ENCODE data around the gene KCTD13. TPM values are rescaled to one million over a fixed set of nuclear protein-coding genes. Genes with fewer than 3 reads are reported as not detected.

Gene KCTD13
- polyA plus RNA-seq, 1 of the 3 experiments (the other 2 are of a cell fraction): 31.0 TPM

DNA sequence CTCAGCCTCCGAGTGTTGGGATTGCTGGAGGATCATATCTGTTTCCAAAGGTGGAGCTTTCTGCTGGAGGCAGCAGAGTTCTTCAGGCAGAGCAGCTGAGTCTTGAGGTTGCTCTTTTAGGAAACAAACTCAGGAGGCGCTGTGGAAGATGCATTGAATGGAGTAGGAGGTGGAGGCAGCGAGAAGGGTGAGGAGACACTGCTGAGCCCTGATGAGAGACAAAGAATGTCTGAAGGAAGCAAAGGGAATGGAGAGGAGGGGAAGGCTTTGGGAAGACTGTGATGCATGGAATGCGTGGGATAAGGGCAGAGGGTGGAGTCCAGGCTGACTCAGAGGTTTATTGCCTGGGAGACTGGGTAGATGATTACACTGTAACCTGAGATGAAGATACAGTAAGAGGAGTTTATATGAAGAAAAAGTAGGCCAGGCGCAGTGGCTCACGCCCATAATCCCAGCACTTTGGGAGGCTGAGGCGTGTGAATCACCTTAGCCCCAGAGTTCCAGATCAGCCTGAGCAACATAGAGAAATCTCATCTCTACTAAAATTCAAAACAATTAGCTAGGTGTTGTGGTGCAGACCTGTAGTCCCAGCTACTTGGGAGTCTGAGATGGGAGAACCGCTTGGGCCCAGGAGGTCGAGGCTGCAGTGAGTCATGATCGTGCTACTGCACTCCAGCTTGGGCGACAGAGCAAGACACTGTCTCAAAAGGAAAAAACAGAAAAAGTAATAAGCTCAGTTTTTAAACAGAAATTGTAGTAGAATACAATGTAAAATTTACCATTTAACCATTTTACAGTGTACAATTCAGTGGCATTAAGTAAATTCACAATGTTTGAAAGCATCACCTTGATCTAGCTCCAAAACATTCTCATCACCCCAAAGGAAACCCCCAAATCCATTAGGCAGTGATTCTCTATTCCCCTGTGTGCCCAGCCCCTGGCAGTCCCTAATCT is 18.1 kb upstream of the KCTD13 start (continued):
- TF ChIP-seq, protein P1, sequence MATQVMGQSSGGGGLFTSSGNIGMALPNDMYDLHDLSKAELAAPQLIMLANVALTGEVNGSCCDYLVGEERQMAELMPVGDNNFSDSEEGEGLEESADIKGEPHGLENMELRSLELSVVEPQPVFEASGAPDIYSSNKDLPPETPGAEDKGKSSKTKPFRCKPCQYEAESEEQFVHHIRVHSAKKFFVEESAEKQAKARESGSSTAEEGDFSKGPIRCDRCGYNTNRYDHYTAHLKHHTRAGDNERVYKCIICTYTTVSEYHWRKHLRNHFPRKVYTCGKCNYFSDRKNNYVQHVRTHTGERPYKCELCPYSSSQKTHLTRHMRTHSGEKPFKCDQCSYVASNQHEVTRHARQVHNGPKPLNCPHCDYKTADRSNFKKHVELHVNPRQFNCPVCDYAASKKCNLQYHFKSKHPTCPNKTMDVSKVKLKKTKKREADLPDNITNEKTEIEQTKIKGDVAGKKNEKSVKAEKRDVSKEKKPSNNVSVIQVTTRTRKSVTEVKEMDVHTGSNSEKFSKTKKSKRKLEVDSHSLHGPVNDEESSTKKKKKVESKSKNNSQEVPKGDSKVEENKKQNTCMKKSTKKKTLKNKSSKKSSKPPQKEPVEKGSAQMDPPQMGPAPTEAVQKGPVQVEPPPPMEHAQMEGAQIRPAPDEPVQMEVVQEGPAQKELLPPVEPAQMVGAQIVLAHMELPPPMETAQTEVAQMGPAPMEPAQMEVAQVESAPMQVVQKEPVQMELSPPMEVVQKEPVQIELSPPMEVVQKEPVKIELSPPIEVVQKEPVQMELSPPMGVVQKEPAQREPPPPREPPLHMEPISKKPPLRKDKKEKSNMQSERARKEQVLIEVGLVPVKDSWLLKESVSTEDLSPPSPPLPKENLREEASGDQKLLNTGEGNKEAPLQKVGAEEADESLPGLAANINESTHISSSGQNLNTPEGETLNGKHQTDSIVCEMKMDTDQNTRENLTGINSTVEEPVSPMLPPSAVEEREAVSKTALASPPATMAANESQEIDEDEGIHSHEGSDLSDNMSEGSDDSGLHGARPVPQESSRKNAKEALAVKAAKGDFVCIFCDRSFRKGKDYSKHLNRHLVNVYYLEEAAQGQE (IDR thresholded peaks at IDR 0.05; ENCODE audit: low read depth, low read length): peak; percentile 35; the same call in 1 of the 2 replicates
- TF ChIP-seq, protein P2, sequence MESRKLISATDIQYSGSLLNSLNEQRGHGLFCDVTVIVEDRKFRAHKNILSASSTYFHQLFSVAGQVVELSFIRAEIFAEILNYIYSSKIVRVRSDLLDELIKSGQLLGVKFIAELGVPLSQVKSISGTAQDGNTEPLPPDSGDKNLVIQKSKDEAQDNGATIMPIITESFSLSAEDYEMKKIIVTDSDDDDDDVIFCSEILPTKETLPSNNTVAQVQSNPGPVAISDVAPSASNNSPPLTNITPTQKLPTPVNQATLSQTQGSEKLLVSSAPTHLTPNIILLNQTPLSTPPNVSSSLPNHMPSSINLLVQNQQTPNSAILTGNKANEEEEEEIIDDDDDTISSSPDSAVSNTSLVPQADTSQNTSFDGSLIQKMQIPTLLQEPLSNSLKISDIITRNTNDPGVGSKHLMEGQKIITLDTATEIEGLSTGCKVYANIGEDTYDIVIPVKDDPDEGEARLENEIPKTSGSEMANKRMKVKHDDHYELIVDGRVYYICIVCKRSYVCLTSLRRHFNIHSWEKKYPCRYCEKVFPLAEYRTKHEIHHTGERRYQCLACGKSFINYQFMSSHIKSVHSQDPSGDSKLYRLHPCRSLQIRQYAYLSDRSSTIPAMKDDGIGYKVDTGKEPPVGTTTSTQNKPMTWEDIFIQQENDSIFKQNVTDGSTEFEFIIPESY (IDR thresholded peaks at IDR 0.05; ENCODE audit: borderline replicate concordance, low read depth): no peak
- peak; percentile 59 for TF ChIP-seq FOSL2 (IDR thresholded peaks at IDR 0.05; ENCODE audit: borderline replicate concordance, low read depth)
- peak; percentile 42; the same call in 1 of the 2 replicates for TF ChIP-seq RXRA (IDR thresholded peaks at IDR 0.05; ENCODE audit: borderline replicate concordance, low read depth)
- TF ChIP-seq MXI1 (IDR thresholded peaks at IDR 0.05; ENCODE audit: low read depth, low read length): no peak
- no peak for TF ChIP-seq GATA2 (CRISPR knock-in tag; IDR thresholded peaks at IDR 0.05)
- no peak for TF ChIP-seq ELF1 (IDR thresholded peaks at IDR 0.05)
- peak; percentile 74; the same call in 1 of the 2 replicates for TF ChIP-seq JUND (IDR thresholded peaks at IDR 0.05)
- TF ChIP-seq, protein P3, sequence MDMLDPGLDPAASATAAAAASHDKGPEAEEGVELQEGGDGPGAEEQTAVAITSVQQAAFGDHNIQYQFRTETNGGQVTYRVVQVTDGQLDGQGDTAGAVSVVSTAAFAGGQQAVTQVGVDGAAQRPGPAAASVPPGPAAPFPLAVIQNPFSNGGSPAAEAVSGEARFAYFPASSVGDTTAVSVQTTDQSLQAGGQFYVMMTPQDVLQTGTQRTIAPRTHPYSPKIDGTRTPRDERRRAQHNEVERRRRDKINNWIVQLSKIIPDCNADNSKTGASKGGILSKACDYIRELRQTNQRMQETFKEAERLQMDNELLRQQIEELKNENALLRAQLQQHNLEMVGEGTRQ (IDR thresholded peaks at IDR 0.05; ENCODE audit: borderline replicate concordance, low read depth, low read length): no peak
- no peak for TF ChIP-seq RAD21 (IDR thresholded peaks at IDR 0.05; ENCODE audit: low read length)
- TF ChIP-seq FOXM1 (IDR thresholded peaks at IDR 0.05; ENCODE audit: low read depth): no peak
- peak; percentile 8; the same call in 1 of the 2 replicates for TF ChIP-seq SIN3A (IDR thresholded peaks at IDR 0.05; ENCODE audit: borderline replicate concordance, low read depth, low read length)
- 0 out of 2 replicates have a peak, but pooled peaks have one; percentile 1 for TF ChIP-seq NFIC (IDR thresholded peaks at IDR 0.05; ENCODE audit: borderline replicate concordance)

All from SK-N-SH (cell line).